ENCODE data around the gene OLFML2A. TPM values are rescaled to one million over a fixed set of nuclear protein-coding genes. Genes with fewer than 3 reads are reported as not detected.

Gene OLFML2A
- total RNA-seq, 6 donors from 2014 or later, result 4.2 to 35.6 (median 12.2) TPM

GRCh38 chr9:124795881-124796431 lies 19.0 kb downstream of the OLFML2A start:
- Histone ChIP-seq H3K36me3 (no peaks in the 10 kb centered on the region), H3K27ac (peak overlapping the region in 3 of 4 donors; percentile 65 to 85 (median 71)), H3K4me1 (peaks cover 41 to 80% (median 45%) of the 10 kb centered on the region in 4 donors), H3K9me3 (no peaks in the 10 kb centered on the region), H3K27me3 (no peaks in the 10 kb centered on the region), H3K4me3 (no peak overlapping the region)
- TF ChIP-seq POLR2A (IDR thresholded peaks at IDR 0.05) (no peak), POLR2AphosphoS5 (IDR thresholded peaks at IDR 0.05) (peak; percentile 31 to 45)
- no peak for ATAC-seq (ENCODE audit: low FRiP score in 2 of 2)
- WGBS, 2 donors, result 42 to 44% methylated on average over 7 to 8 of the region's 9 CpGs
- DNase-seq, result no peak

- Histone ChIP-seq H3K9me3 (no peaks in the 10 kb centered on the region), H3K27me3 (no peaks in the 10 kb centered on the region), H3K4me3 (no peak overlapping the region), H3K4me1 (peaks cover 40 to 77% (median 45%) of the 10 kb centered on the region in 4 donors), H3K36me3 (no peaks in the 10 kb centered on the region), H3K27ac (peak overlapping the region in 3 of 4 donors; percentile 65 to 85 (median 71))
- no peak for ATAC-seq (ENCODE audit: low FRiP score in 2 of 2)
- 69 to 75% methylated on average over 10 of the region's 10 CpGs for WGBS, 2 donors
- no peak for DNase-seq
- TF ChIP-seq CTCF (IDR thresholded peaks at IDR 0.05) (no peak), POLR2AphosphoS5 (IDR thresholded peaks at IDR 0.05) (no peak), POLR2A (IDR thresholded peaks at IDR 0.05) (no peak), EP300 (IDR thresholded peaks at IDR 0.05) (no peak)
Observed at GRCh38 chr9:124797343-124798103, 20.6 kb downstream of the OLFML2A start.

GRCh38 chr9:124799274-124800006 lies 22.5 kb downstream of the OLFML2A start:
- no peak for ATAC-seq (ENCODE audit: low FRiP score in 2 of 2)
- no peak for TF ChIP-seq EP300 (IDR thresholded peaks at IDR 0.05)
- no peak for TF ChIP-seq POLR2AphosphoS5 (IDR thresholded peaks at IDR 0.05)
- TF ChIP-seq POLR2A (IDR thresholded peaks at IDR 0.05), result no peak
- no peak for TF ChIP-seq CTCF (IDR thresholded peaks at IDR 0.05)
- Histone ChIP-seq H3K27ac (peak overlapping the region in 1 of 4 donors; percentile 18), H3K36me3 (no peaks in the 10 kb centered on the region), H3K9me3 (no peaks in the 10 kb centered on the region), H3K4me1 (peaks cover 31 to 58% (median 38%) of the 10 kb centered on the region in 4 donors), H3K4me3 (no peak overlapping the region), H3K27me3 (no peaks in the 10 kb centered on the region)
- WGBS, 2 donors, result 66 to 90% methylated on average over 3 to 13 of the region's 13 CpGs
- peak in 1 of 2 donors; percentile 66 for DNase-seq

DNA sequence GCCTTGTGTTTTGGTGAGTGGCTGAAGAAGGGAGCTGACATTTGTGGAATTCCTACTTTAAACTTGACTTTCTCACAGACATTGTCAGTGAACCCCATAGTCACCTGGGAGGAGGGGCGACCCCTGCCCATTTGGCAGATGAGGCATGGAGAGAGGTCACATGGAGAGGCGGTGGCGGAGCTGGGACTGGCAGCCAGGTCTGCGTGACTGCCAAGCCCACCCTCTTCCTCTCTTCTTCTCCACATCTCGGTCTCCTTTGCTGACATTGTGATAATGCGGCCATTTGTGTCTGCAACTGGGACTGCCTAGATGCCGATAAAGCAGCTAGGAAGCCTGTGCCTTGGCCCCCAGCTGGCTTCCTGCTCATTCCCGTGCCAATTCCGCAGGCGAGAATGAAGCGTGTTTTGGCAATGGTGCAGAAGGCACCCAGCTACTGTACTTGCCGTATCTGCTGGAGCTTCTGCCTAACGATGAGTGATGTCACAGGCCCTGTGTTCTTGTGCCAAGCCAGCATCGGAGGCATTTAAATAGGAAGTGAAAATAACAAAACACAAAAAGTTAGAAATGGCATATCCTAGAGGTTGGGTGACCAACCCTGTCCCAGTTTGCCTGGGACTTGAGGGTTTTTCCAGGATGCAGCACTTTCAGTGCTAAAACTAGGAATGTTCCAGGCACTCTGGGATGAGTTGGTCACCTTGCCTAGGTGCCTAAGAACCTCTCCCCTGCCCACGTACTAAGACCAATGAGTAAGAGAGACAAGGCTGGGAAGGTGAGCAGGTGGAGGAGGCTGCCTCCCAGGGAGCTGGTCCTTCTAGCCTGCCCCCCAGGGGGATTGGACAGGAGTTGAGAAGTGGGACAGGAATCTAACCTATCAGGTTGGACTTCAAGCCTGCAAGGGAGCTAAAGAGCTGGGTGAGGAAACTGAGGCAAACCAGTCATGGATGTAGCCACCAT lies 23.6 kb downstream of the OLFML2A start:
- DNase-seq, result peak in 1 of 2 donors; percentile 56

More for the DNA sequence above, 23.6 kb downstream of the OLFML2A start:
- Histone ChIP-seq H3K4me3 (peak overlapping the region in 1 of 4 donors; percentile 19), H3K36me3 (no peaks in the 10 kb centered on the region), H3K27me3 (no peaks in the 10 kb centered on the region), H3K9me3 (no peaks in the 10 kb centered on the region), H3K27ac (peak overlapping the region in 2 of 4 donors; percentile 36 to 49), H3K4me1 (peaks cover 30 to 47% (median 35%) of the 10 kb centered on the region in 4 donors)
- TF ChIP-seq EP300 (IDR thresholded peaks at IDR 0.05) (no peak), POLR2A (IDR thresholded peaks at IDR 0.05) (no peak), POLR2AphosphoS5 (IDR thresholded peaks at IDR 0.05) (peak in 1 of 2 donors; percentile 61), CTCF (IDR thresholded peaks at IDR 0.05) (no peak)
- WGBS, 2 donors, result 16 to 39% methylated on average over 7 to 15 of the region's 15 CpGs
- ATAC-seq (ENCODE audit: low FRiP score in 2 of 2), result peak; percentile 20 to 75

Measured in upper lobe of left lung (tissue), 6 donors.